Activated B cell treated with CpG ODN at 0.5 μM for 24 hours (primary cell): ENCODE results near the gene TRAF3IP1. TPM values are rescaled to one million over a fixed set of nuclear protein-coding genes. Genes with fewer than 3 reads are reported as not detected.

Source experiments
- ATAC-seq: fragments of 200-7000 bp; cut with Tn5 transposase; one replicate; pipeline ENCODE4 v1.10.0; 2021; ENCODE audit warnings: low read depth, mild to moderate bottlenecking, moderate library complexity
- CTCF ChIA-PET: fragments of 350-600 bp; sonication (Branson Sonifier 250); formaldehyde crosslinking; loops from one replicate; lab custom pipeline; 2021; ENCODE audit warnings: antibody characterized with exemption; lab: Charles Lee
- POLR2A ChIA-PET: fragments of 350-600 bp; sonication (Branson Sonifier 250); formaldehyde crosslinking; loops from one replicate; lab custom pipeline; 2021; ENCODE audit warnings: antibody characterized with exemption; lab: Charles Lee
- DNase-seq: peaks from one replicate; pipeline ENCODE4 v3.0.0; 2022
- H3K27ac Mint-ChIP-seq: one replicate; pipeline ENCODE4 v1.8.0; 2020; ENCODE audit warnings: mixed read lengths
- H3K27me3 Mint-ChIP-seq: one replicate; pipeline ENCODE4 v1.8.0; 2021; ENCODE audit warnings: mixed read lengths
- H3K36me3 Mint-ChIP-seq: one replicate; pipeline ENCODE4 v1.8.0; 2021; ENCODE audit warnings: low read depth, mixed read lengths
- H3K4me1 Mint-ChIP-seq: one replicate; pipeline ENCODE4 v1.8.0; 2021; ENCODE audit warnings: mixed read lengths
- H3K4me3 Mint-ChIP-seq: one replicate; pipeline ENCODE4 v1.8.0; 2020; ENCODE audit warnings: mild to moderate bottlenecking, mixed read lengths
- H3K9me3 Mint-ChIP-seq: one replicate; pipeline ENCODE4 v1.8.0; 2020; ENCODE audit warnings: mixed read lengths
- CTCF ChIP-seq: fragments of 200-600 bp; IDR thresholded peaks from one replicate; pipeline ENCODE4 v1.8.0; 2022; ENCODE audit warnings: antibody characterized with exemption, mild to moderate bottlenecking
- intact Hi-C: fragments of 100-400 bp; cut with micrococcal nuclease; formaldehyde crosslinking; loops from one replicate; pipeline ENCODE4 v1.15.1; 2024
- total RNA-seq: library from RNA; stranded (reverse); gene quantifications from 2 replicates; pipeline ENCODE4 v1.2.3, GENCODE V29; 2022

TRAF3IP1 gene
- total RNA-seq, 1 donor from 2014 or later, result 9.9 TPM

DNA sequence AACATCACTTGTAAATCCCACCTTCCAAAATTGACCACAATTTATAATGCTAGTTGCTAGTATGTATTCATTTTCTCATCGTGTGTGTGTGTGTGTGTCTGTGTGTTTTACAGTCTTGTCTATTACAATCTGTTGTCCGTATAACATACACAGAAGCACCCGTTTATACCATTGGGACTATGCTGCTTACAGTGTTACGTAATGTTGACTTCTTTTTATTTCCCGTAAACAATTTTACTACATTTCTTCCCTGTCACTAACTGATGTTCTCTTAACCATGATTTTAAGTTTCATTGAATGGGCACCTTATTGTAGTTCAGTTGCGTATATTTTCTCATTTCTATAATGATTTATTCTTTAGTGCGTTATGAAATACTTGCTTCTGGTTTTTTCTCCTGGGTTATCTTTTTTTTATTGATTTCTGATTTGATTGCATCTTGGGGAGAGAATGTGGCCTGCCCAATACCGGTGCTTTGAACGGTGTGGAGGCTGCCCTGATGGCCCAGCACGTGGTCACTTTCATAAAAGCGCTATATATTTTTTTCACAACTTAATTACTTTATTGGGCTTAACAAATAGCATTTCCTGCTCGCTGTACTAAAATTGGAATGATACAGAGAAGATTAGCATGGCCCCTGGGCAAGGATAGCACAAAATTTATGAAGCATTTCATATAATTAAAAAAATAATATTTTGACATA is 91.9 kb downstream of the TRAF3IP1 start:
- H3K27ac Mint-ChIP-seq, result no peak overlapping the region
- H3K9me3 Mint-ChIP-seq, result peaks cover 12% of the 10 kb centered on the region
- intact Hi-C loops, result no loop called here
- no peaks in the 10 kb centered on the region for H3K4me1 Mint-ChIP-seq
- no peaks in the 10 kb centered on the region for H3K27me3 Mint-ChIP-seq
- ATAC-seq, result no peak
- ChIA-PET POLR2A (no interaction called here), CTCF (no interaction called here)
- DNase-seq, result no peak
- peaks cover 7% of the 10 kb centered on the region for H3K36me3 Mint-ChIP-seq
- no peak for TF ChIP-seq CTCF
- H3K4me3 Mint-ChIP-seq, result no peak overlapping the region

DNA sequence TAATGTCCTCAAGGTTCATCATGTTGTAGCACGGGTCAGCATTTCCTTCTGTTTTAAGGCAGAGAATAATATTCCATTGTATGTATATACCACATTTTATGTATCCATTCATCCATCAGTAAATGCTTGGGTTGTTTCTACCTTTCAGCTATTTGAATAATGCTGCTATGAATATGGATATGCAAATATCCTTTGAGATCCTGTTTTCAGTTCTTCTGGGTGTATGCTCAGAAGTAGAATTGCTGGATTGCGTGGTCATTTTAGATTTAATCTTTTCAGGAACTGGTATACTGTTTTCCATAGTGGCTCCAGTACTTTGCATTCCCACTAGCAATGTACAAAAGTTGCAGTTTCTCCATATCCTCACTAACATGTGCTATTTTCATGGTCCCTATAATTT is 93.0 kb downstream of the TRAF3IP1 start:
- DNase-seq (no peak), ATAC-seq (no peak)
- H3K36me3 Mint-ChIP-seq, result peaks cover 7% of the 10 kb centered on the region
- no peak for TF ChIP-seq CTCF
- intact Hi-C loops, result no loop called here
- no peak overlapping the region for H3K27ac Mint-ChIP-seq
- no peaks in the 10 kb centered on the region for H3K4me1 Mint-ChIP-seq
- ChIA-PET CTCF (no interaction called here), POLR2A (no interaction called here)
- peaks cover 1% of the 10 kb centered on the region for H3K27me3 Mint-ChIP-seq
- peaks cover 12% of the 10 kb centered on the region for H3K9me3 Mint-ChIP-seq
- H3K4me3 Mint-ChIP-seq, result no peak overlapping the region

GRCh38 chr2:238415036-238415764 is 94.9 kb downstream of the TRAF3IP1 start:
- Mint-ChIP-seq H3K36me3 (peaks cover 7% of the 10 kb centered on the region), H3K27me3 (peaks cover 1% of the 10 kb centered on the region), H3K27ac (no peak overlapping the region), H3K4me3 (no peak overlapping the region), H3K4me1 (no peaks in the 10 kb centered on the region), H3K9me3 (peaks cover 12% of the 10 kb centered on the region)
- ChIA-PET CTCF (no interaction called here), POLR2A (no interaction called here)
- DNase-seq, result no peak
- intact Hi-C loops, result no loop called here
- TF ChIP-seq CTCF, result no peak
- no peak for ATAC-seq

- POLR2A ChIA-PET, result no interaction called here
- no peak for DNase-seq
- H3K27ac Mint-ChIP-seq, result no peak overlapping the region
Measured at GRCh38 chr2:238415893-238416292, 95.6 kb downstream of the TRAF3IP1 start.

More at GRCh38 chr2:238415893-238416292, 95.6 kb downstream of the TRAF3IP1 start:
- no peak for TF ChIP-seq CTCF
- CTCF ChIA-PET, result no interaction called here
- no peak overlapping the region for H3K4me3 Mint-ChIP-seq
- peaks cover 7% of the 10 kb centered on the region for H3K36me3 Mint-ChIP-seq
- intact Hi-C loops, result no loop called here
- no peak for ATAC-seq
- H3K9me3 Mint-ChIP-seq, result peaks cover 12% of the 10 kb centered on the region
- H3K27me3 Mint-ChIP-seq, result peaks cover 1% of the 10 kb centered on the region
- no peaks in the 10 kb centered on the region for H3K4me1 Mint-ChIP-seq
